IPS DF 6.9 (cell line): ENCODE measurements around the gene MYBL2.
A peak's percentile ranks its signal among the peaks of the same experiment; 100 is the strongest.

Source experiments
- DNase-seq: peaks from one replicate; pipeline ENCODE4 v3.0.0-alpha.2; 2013; ENCODE audit warnings: low read depth, low spot score
- H3K27ac ChIP-seq: one replicate; pipeline ENCODE4 v1.5.1; 2013; ENCODE audit warnings: low read length, control low read depth
- H3K27me3 ChIP-seq: 2 replicates; pipeline ENCODE4 v1.6.1; 2013; ENCODE audit warnings: mild to moderate bottlenecking, low read length; ENCODE audit not compliant: control insufficient read depth, insufficient read depth
- H3K36me3 ChIP-seq: 2 replicates; pipeline ENCODE4 v1.6.1; 2013; ENCODE audit warnings: low read length; ENCODE audit not compliant: control insufficient read depth, insufficient read depth
- H3K4me1 ChIP-seq: 2 replicates; pipeline ENCODE4 v1.6.1; 2013; ENCODE audit warnings: low read length; ENCODE audit not compliant: control insufficient read depth, insufficient read depth
- H3K4me3 ChIP-seq: 2 replicates; pipeline ENCODE4 v1.5.1; 2013; ENCODE audit warnings: mild to moderate bottlenecking, low read length
- H3K9me3 ChIP-seq: 2 replicates; pipeline ENCODE4 v1.6.1; 2013; ENCODE audit warnings: low read length, inconsistent platforms; ENCODE audit not compliant: control insufficient read depth, insufficient read depth
- WGBS: extraction: QIAGEN DNeasy Blood & Tissue Kit; methylation state at CpG from one replicate; pipeline ENCODE4 v1.1.7; 2013; ENCODE audit warnings: mixed read lengths, missing lambda C conversion rate; ENCODE audit not compliant: insufficient read length, insufficient coverage; 5-methylcytosine and 5-hydroxymethylcytosine counted together

The MYBL2 gene

DNA sequence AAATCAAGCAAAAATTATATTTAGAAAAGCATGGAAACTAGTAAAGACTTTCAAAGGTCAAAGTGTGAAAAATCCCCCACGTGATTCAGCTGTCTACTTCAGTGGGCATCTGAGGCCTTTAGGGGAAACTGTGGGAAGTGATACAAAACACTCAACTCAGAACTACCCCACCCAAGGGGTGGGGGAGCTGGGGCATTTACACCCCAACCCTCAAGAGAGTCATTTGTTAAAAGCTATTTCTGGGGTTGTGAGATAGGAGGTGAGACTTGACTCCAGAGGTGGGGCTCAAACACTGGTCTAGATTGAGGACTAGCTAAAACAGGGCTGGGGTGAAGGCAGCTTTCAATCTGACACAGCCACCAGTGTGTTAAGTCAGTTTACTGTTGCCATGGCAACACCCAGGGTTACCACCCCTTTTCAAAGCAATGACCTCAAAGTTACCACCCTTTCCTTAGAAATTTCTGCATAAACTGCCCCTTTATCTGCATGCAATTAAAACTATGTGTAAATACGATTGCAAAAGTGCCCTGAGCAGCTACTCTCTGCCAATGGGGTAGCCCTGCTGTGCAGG, 69.8 kb downstream of the MYBL2 start:
- Histone ChIP-seq H3K4me1 (no peaks in the 10 kb centered on the region), H3K27me3 (no peaks in the 10 kb centered on the region), H3K27ac (no peak overlapping the region), H3K36me3 (no peaks in the 10 kb centered on the region), H3K4me3 (no peak overlapping the region), H3K9me3 (no peaks in the 10 kb centered on the region)
- no peak for DNase-seq
- no CpG with 5 or more reads among the region's 2 CpGs for WGBS

- no peaks in the 10 kb centered on the region for H3K4me1 ChIP-seq
- H3K9me3 ChIP-seq: no peaks in the 10 kb centered on the region
- H3K36me3 ChIP-seq: no peaks in the 10 kb centered on the region
- H3K4me3 ChIP-seq: no peak overlapping the region
- DNase-seq: no peak
- H3K27ac ChIP-seq: no peak overlapping the region
- no peaks in the 10 kb centered on the region for H3K27me3 ChIP-seq
- no CpG with 5 or more reads among the region's 7 CpGs for WGBS
Measured at GRCh38 chr20:43737925-43738324, 71.0 kb downstream of the MYBL2 start.

GRCh38 chr20:43739148-43739749, 72.3 kb downstream of the MYBL2 start:
- Histone ChIP-seq H3K27ac (no peak overlapping the region), H3K4me3 (no peak overlapping the region), H3K9me3 (no peaks in the 10 kb centered on the region), H3K27me3 (no peaks in the 10 kb centered on the region), H3K36me3 (no peaks in the 10 kb centered on the region), H3K4me1 (no peaks in the 10 kb centered on the region)
- no CpG with 5 or more reads among the region's 9 CpGs for WGBS
- DNase-seq: no peak

GRCh38 chr20:43740642-43741041, 73.7 kb downstream of the MYBL2 start:
- no peak overlapping the region for H3K4me3 ChIP-seq
- DNase-seq: no peak
- no peaks in the 10 kb centered on the region for H3K36me3 ChIP-seq
- no peaks in the 10 kb centered on the region for H3K4me1 ChIP-seq
- no peak overlapping the region for H3K27ac ChIP-seq
- H3K27me3 ChIP-seq: no peaks in the 10 kb centered on the region
- H3K9me3 ChIP-seq: no peaks in the 10 kb centered on the region
- WGBS: no CpG with 5 or more reads among the region's 3 CpGs

GRCh38 chr20:43744151-43744611, 77.3 kb downstream of the MYBL2 start:
- no peak for DNase-seq
- no peaks in the 10 kb centered on the region for H3K27me3 ChIP-seq
- no peak overlapping the region for H3K27ac ChIP-seq
- no CpG with 5 or more reads among the region's 9 CpGs for WGBS
- no peaks in the 10 kb centered on the region for H3K36me3 ChIP-seq
- no peak overlapping the region for H3K4me3 ChIP-seq
- no peaks in the 10 kb centered on the region for H3K4me1 ChIP-seq
- H3K9me3 ChIP-seq: no peaks in the 10 kb centered on the region

DNA sequence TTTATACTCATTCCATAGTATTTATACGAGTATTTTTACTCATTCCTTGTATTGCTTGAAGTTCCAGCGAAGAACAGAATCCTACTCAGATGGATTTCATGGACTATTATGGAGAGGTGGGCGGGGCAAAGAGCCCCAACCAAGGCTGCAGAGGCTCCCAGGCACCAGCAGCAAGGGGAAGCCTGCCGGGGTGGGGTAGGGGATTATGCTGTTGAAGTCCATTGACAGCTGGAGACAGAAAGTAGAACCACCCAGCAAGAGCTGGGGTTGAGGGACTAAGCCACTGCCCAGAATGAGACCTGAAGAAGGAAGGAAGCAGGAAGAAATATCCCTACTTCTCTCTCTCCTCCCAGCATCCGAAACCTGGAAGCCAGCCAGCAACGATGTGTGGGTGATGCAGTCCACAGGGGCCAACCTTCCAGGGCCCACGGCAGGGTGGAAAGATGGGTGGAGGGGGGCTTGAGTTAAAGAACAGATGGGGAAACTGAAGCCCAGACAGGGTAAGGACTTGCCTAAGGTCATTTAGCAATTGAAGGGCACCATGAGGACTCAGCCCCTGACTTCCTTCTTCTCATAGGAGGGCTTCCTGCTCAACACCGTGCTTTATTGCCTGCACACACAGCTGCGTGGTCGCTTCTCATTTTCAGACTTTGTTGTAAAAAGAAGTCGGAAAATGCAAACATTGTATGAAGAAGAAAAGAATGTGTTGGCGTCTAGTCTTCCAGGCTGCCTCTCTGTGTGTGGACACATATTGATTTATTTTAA, 78.2 kb downstream of the MYBL2 start:
- Histone ChIP-seq H3K9me3 (no peaks in the 10 kb centered on the region), H3K4me3 (no peak overlapping the region), H3K4me1 (no peaks in the 10 kb centered on the region), H3K27me3 (no peaks in the 10 kb centered on the region), H3K36me3 (no peaks in the 10 kb centered on the region), H3K27ac (no peak overlapping the region)
- no CpG with 5 or more reads among the region's 12 CpGs for WGBS
- DNase-seq: no peak

- no CpG with 5 or more reads among the region's 12 CpGs for WGBS
- H3K4me1 ChIP-seq: no peaks in the 10 kb centered on the region
Measured at GRCh38 chr20:43746344-43747137, 79.6 kb downstream of the MYBL2 start.

DNA sequence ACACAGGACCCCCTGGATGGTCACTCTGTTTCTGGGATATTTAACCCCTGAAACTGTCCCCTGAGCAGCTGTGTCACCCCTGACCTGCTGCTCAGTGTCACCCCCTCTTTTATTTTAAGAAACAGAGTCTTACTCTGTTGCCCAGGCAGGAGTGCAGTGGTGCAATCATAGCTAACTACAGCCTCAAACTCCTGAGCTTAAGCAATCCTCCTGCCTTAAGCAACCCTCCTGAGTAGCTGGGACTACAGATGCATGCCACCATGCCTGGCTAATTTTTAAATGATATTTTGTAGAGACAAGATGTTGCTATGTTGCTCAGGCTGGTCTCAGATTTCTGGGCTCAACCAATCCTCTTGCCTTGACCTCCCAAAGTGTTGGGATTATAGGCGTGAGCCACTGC, 81.4 kb downstream of the MYBL2 start:
- no peaks in the 10 kb centered on the region for H3K27me3 ChIP-seq
- H3K4me3 ChIP-seq: no peak overlapping the region
- no peaks in the 10 kb centered on the region for H3K36me3 ChIP-seq
- no CpG with 5 or more reads among the region's 1 CpG for WGBS
- H3K4me1 ChIP-seq: no peaks in the 10 kb centered on the region
- DNase-seq: no peak
- H3K27ac ChIP-seq: no peak overlapping the region
- no peaks in the 10 kb centered on the region for H3K9me3 ChIP-seq

More at GRCh38 chr20:43746344-43747137, 79.6 kb downstream of the MYBL2 start:
- no peak overlapping the region for H3K4me3 ChIP-seq
- H3K27me3 ChIP-seq: no peaks in the 10 kb centered on the region
- H3K36me3 ChIP-seq: no peaks in the 10 kb centered on the region
- DNase-seq: no peak
- no peaks in the 10 kb centered on the region for H3K9me3 ChIP-seq
- no peak overlapping the region for H3K27ac ChIP-seq

- Histone ChIP-seq H3K27ac (no peak overlapping the region), H3K9me3 (no peaks in the 10 kb centered on the region), H3K27me3 (no peaks in the 10 kb centered on the region), H3K4me3 (no peak overlapping the region), H3K36me3 (no peaks in the 10 kb centered on the region), H3K4me1 (no peaks in the 10 kb centered on the region)
- DNase-seq: peak; percentile 47
- no CpG with 5 or more reads among the region's 23 CpGs for WGBS
Measured at GRCh38 chr20:43749734-43750294, 82.9 kb downstream of the MYBL2 start.

DNA sequence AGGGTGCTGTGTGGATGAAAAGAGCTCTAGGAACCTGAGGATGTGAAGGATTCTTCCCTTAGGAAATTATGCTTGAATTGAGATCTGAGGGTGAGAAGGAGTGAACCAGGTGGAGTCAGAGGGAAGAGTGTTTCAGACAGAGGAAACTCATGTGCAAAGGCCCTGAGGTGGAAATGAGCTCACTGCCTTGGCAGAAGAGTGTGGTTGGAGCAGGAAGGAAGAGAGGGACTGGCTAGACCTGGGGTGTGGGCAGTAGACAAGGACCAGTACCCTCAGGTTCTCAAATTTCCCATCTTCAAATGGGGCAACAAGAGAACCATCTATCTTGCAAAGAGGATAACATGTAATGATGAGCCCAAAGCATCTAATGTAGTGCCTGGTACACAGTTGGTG, 83.9 kb downstream of the MYBL2 start:
- H3K9me3 ChIP-seq: no peaks in the 10 kb centered on the region
- H3K36me3 ChIP-seq: no peaks in the 10 kb centered on the region
- no peak overlapping the region for H3K27ac ChIP-seq
- no peak for DNase-seq
- no peaks in the 10 kb centered on the region for H3K27me3 ChIP-seq
- H3K4me1 ChIP-seq: no peaks in the 10 kb centered on the region
- H3K4me3 ChIP-seq: no peak overlapping the region
